Testis (tissue), 2 donors: ENCODE measurements around the gene MCC.

Experiments used
- POLR2A ChIP-seq: fragments of 450-650 bp; IDR thresholded peaks from one replicate; pipeline ENCODE4 v1.6.1; 2017; ENCODE audit warnings: antibody characterized with exemption, mild to moderate bottlenecking, moderate library complexity
- TF ChIP-seq, protein P1 (sequence below), 3 experiments: fragments of 450-650 bp in 2 of 3; fragments of 200-600 bp in 1 of 3; sonication (generic) in 1 of 3; IDR thresholded peaks; one replicate each; pipeline ENCODE4 v1.5.1; 2016 to 2019; ENCODE audit warnings: antibody characterized with exemption in 3 of 3, mild to moderate bottlenecking in 2 of 3, moderate library complexity in 1 of 3

GRCh38 chr5:113487416-113487780 is 855 bp downstream of the MCC start:
- TF ChIP-seq, protein P1, sequence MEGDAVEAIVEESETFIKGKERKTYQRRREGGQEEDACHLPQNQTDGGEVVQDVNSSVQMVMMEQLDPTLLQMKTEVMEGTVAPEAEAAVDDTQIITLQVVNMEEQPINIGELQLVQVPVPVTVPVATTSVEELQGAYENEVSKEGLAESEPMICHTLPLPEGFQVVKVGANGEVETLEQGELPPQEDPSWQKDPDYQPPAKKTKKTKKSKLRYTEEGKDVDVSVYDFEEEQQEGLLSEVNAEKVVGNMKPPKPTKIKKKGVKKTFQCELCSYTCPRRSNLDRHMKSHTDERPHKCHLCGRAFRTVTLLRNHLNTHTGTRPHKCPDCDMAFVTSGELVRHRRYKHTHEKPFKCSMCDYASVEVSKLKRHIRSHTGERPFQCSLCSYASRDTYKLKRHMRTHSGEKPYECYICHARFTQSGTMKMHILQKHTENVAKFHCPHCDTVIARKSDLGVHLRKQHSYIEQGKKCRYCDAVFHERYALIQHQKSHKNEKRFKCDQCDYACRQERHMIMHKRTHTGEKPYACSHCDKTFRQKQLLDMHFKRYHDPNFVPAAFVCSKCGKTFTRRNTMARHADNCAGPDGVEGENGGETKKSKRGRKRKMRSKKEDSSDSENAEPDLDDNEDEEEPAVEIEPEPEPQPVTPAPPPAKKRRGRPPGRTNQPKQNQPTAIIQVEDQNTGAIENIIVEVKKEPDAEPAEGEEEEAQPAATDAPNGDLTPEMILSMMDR (IDR thresholded peaks at IDR 0.05): no peak
- TF ChIP-seq POLR2A: no peak
